GM12878 (cell line): Measurements from ENCODE around the gene WTAP. TPM values are rescaled to one million over a fixed set of nuclear protein-coding genes. Genes with fewer than 3 reads are reported as not detected.
A peak's percentile ranks its signal among the peaks of the same experiment; 100 is the strongest.

Source experiments
- ATAC-seq: fragments of 200-7000 bp; cut with Tn5 transposase; 3 replicates; pipeline ENCODE4 v1.9.1; 2020; ENCODE audit warnings: mild to moderate bottlenecking, moderate library complexity
- BruUV-seq: library from RNA; stranded (reverse); fragments of 400-500 nt; replicated peaks from 2 replicates; lab custom pipeline; 2021; lab: Mats Ljungman, UMichigan
- CTCF ChIA-PET: fragments of 300-600 bp; sonication (Branson Sonifier 250); formaldehyde crosslinking; extraction: SDS; loops from one replicate; lab custom pipeline; 2021; ENCODE audit warnings: inconsistent platforms; lab: Yijun Ruan, JAX
- POLR2A ChIA-PET: fragments of 350-600 bp; formaldehyde crosslinking; extraction: SDS; loops from one replicate; lab custom pipeline; 2021; ENCODE audit warnings: inconsistent platforms; lab: Charles Lee
- RAD21 ChIA-PET: fragments of 300-600 bp; sonication (Branson Sonifier 250); formaldehyde crosslinking; loops from one replicate; lab custom pipeline; 2023; ENCODE audit warnings: antibody characterized with exemption; ENCODE audit not compliant: unreplicated experiment; lab: Charles Lee
- SMC1A ChIA-PET: fragments of 300-600 bp; sonication (Branson Sonifier 250); formaldehyde crosslinking; loops from one replicate; lab custom pipeline; 2023; ENCODE audit not compliant: unreplicated experiment, uncharacterized antibody; lab: Charles Lee
- DNase-seq: peaks from one replicate; pipeline ENCODE4 v3.0.0-alpha.2; 2011; ENCODE audit warnings: low read depth, low spot score
- FAIRE-seq: peaks from 3 replicates; lab custom pipeline; 2011; peaks lifted over from hg19 to GRCh38; lab: Jason Lieb, UNC
- H2AFZ ChIP-seq: 2 replicates; pipeline ENCODE4 v1.6.0; 2011; ENCODE audit warnings: low read depth, low read length, control low read depth; ENCODE audit not compliant: control insufficient read depth
- H3K27ac ChIP-seq: 2 replicates; pipeline ENCODE4 v1.5.1; 2011; ENCODE audit warnings: control low read depth; ENCODE audit not compliant: control insufficient read depth, insufficient read depth
- H3K27me3 ChIP-seq, 2 experiments: replicated peaks in 1 of 2; 2 replicates each; pipeline versions ENCODE4 v1.6.0 to v1.6.1; 2011; ENCODE audit warnings: low read length in 1 of 2; ENCODE audit not compliant: control insufficient read depth in 2 of 2, insufficient read depth in 2 of 2
- H3K36me3 ChIP-seq, 2 experiments: 2 replicates each; pipeline ENCODE4 v1.5.1; 2011; ENCODE audit warnings: low read length in 1 of 2; ENCODE audit not compliant: control insufficient read depth in 2 of 2, insufficient read depth in 2 of 2
- H3K4me1 ChIP-seq: 2 replicates; pipeline ENCODE4 v1.6.1; 2011; ENCODE audit warnings: mild to moderate bottlenecking, low read length, moderate library complexity, mixed read lengths; ENCODE audit not compliant: control insufficient read depth, insufficient read depth
- H3K4me2 ChIP-seq: 2 replicates; pipeline ENCODE4 v1.6.0; 2011; ENCODE audit warnings: control low read depth; ENCODE audit not compliant: control insufficient read depth, insufficient read depth
- H3K4me3 ChIP-seq: fragments of 200-600 bp; sonication (generic); 2 replicates; pipeline ENCODE4 v1.5.1; 2016
- H3K79me2 ChIP-seq: 2 replicates; pipeline ENCODE4 v1.6.0; 2011; ENCODE audit warnings: low read length; ENCODE audit not compliant: control insufficient read depth, insufficient read depth
- H3K9ac ChIP-seq: 2 replicates; pipeline ENCODE4 v1.8.0; 2011; ENCODE audit warnings: low read length, control low read depth, mixed read lengths; ENCODE audit not compliant: control insufficient read depth, insufficient read depth
- H3K9me3 ChIP-seq: replicated peaks from 3 replicates; pipeline ENCODE4 v1.5.1; 2011; ENCODE audit warnings: mild to moderate bottlenecking, low read length; ENCODE audit not compliant: control insufficient read depth, insufficient read depth
- H4K20me1 ChIP-seq: 2 replicates; pipeline ENCODE4 v1.6.0; 2011; ENCODE audit not compliant: control insufficient read depth, insufficient read depth
- CBX3 ChIP-seq: fragments of 200-600 bp; sonication (generic); IDR thresholded peaks from 2 replicates; pipeline ENCODE4 v1.6.1; 2016; ENCODE audit warnings: low read depth, borderline replicate concordance
- CBX5 ChIP-seq: sonication (generic); IDR thresholded peaks from 2 replicates; pipeline ENCODE4 v1.6.1; 2016; ENCODE audit warnings: low read depth, moderate library complexity, mild to moderate bottlenecking, inconsistent platforms
- CTCF ChIP-seq, 3 experiments: IDR thresholded peaks in 2 of 3; conservative IDR thresholded peaks in 1 of 3; 2 replicates each; pipeline ENCODE4 v1.5.1; 2011; ENCODE audit warnings: low read depth in 3 of 3, low read length in 3 of 3, mild to moderate bottlenecking in 3 of 3, control low read depth in 2 of 3, moderate library complexity in 2 of 3, inconsistent platforms in 1 of 3, mixed read lengths in 1 of 3; ENCODE audit not compliant: control insufficient read depth in 2 of 3, insufficient read depth in 1 of 3; ENCODE audit errors: extremely low read depth in 1 of 3
- E2F4 ChIP-seq: IDR thresholded peaks from 2 replicates; pipeline ENCODE4 v1.6.1; 2012; ENCODE audit warnings: low read depth, low read length, improper control_type of control experiment
- FOS ChIP-seq: IDR thresholded peaks from 3 replicates; pipeline ENCODE4 v1.6.1; 2011; ENCODE audit warnings: borderline replicate concordance; ENCODE audit not compliant: insufficient read length; ENCODE audit errors: extremely low read depth
- IRF4 ChIP-seq: IDR thresholded peaks from 2 replicates; pipeline ENCODE4 v1.6.1; 2011; ENCODE audit warnings: low read depth, low read length
- IRF5 ChIP-seq: fragments of 450-650 bp; IDR thresholded peaks from 2 replicates; pipeline ENCODE4 v1.6.1; 2017; ENCODE audit warnings: borderline replicate concordance
- LARP7 ChIP-seq: fragments of 450-650 bp; IDR thresholded peaks from 2 replicates; pipeline ENCODE4 v1.6.1; 2017; ENCODE audit warnings: mild to moderate bottlenecking
- MEF2A ChIP-seq: IDR thresholded peaks from 2 replicates; pipeline ENCODE4 v1.6.1; 2011; ENCODE audit warnings: low read depth, mild to moderate bottlenecking, low read length, moderate library complexity; ENCODE audit not compliant: insufficient read depth
- NR2C1 ChIP-seq: fragments of 450-650 bp; IDR thresholded peaks from 2 replicates; pipeline ENCODE4 v1.6.1; 2017; ENCODE audit warnings: antibody characterized with exemption, mild to moderate bottlenecking, moderate library complexity
- PAX8 ChIP-seq: fragments of 450-650 bp; IDR thresholded peaks from 2 replicates; pipeline ENCODE4 v1.6.1; 2017; ENCODE audit warnings: mild to moderate bottlenecking, moderate library complexity
- POU2F2 ChIP-seq: IDR thresholded peaks from 3 replicates; pipeline ENCODE4 v1.6.1; 2011; ENCODE audit warnings: low read depth, mild to moderate bottlenecking, low read length, borderline replicate concordance
- SP1 ChIP-seq: IDR thresholded peaks from one replicate; pipeline ENCODE4 v1.6.1; 2011; ENCODE audit warnings: low read depth, low read length
- SREBF1 ChIP-seq: IDR thresholded peaks from 2 replicates; pipeline ENCODE4 v1.6.1; 2012; ENCODE audit warnings: mild to moderate bottlenecking, low read length
- WRNIP1 ChIP-seq: IDR thresholded peaks from 2 replicates; pipeline ENCODE4 v1.6.1; 2011; ENCODE audit warnings: low read depth, low read length, improper control_type of control experiment, borderline replicate concordance
- ZNF274 ChIP-seq: IDR thresholded peaks from one replicate; pipeline ENCODE4 v1.8.0; 2011; ENCODE audit not compliant: insufficient read length, insufficient read depth
- WGBS: methylation state at CpG from one replicate; pipeline ENCODE4 v1.1.6; 2016; ENCODE audit warnings: low lambda C conversion rate; ENCODE audit not compliant: insufficient replicate concordance, insufficient coverage; ENCODE audit errors: missing lambda C conversion rate; 5-methylcytosine and 5-hydroxymethylcytosine counted together
- in situ Hi-C: fragments of 300-500 bp; cut with MboI; formaldehyde crosslinking; loops from 9 replicates; pipeline ENCODE4 v1.14.3; 2018; ENCODE audit warnings: mixed read lengths
- intact Hi-C: fragments of 100-400 bp; cut with micrococcal nuclease; formaldehyde crosslinking; loops from one replicate; pipeline ENCODE4 v1.14.2; 2022; ENCODE audit not compliant: unreplicated experiment
- polyA plus RNA-seq, 11 experiments: library from polyadenylated mRNA; depleted of rRNA in 4 of 11; unstranded in 6 of 11; stranded (reverse) in 5 of 11; fragments of >200 nt; fragmentation: Nextera tagmentation in 4 of 11; fragmentation: Illumina TruSeq in 1 of 11; extraction: Ambion mirVana in 4 of 11; extraction: Trizol in 1 of 11; gene quantifications; 1 replicate in 1 of 11; 2 replicates in 10 of 11; pipeline versions ENCODE4 v1.2.1 to v1.2.3, GENCODE V29; 2011 to 2016; ENCODE audit warnings: inconsistent platforms in 2 of 11, missing spikeins in 2 of 11, low read depth in 1 of 11
- total RNA-seq, 4 experiments: library from RNA; depleted of rRNA in 3 of 4; stranded (reverse); fragments of >200 nt in 3 of 4; fragmentation: Illumina TruSeq in 1 of 4; extraction: Trizol in 1 of 4; gene quantifications; 2 replicates each; pipeline versions ENCODE4 v1.2.1 to v1.2.3, GENCODE V29; 2013 to 2021

Gene WTAP
- total and polyA plus RNA-seq, 10 of the 15 experiments (the other 5 are each of a cell fraction or from before 2014, with no cell fraction given) = 38.7 to 132 (median 83.1) TPM

GRCh38 chr6:159761873-159762680 is 34.8 kb downstream of the WTAP start, which contains the start of gene ACAT2 (continued):
- TF ChIP-seq PAX8 (no peak), CBX3 (no peak), CBX5 (no peak), SP1 (peak; percentile 96), MEF2A (no peak), ZNF274 (no peak), POU2F2 (no peak; the same call in 2 of the 3 replicates), FOS (peak; percentile 87), NR2C1 (no peak), SREBF1 (no peak; the same call in 1 of the 2 replicates)

- Histone ChIP-seq H2AFZ (peak overlapping the region; percentile 94), H3K36me3 (peaks cover 4 to 20% of the 10 kb centered on the region in 2 experiments), H4K20me1 (no peaks in the 10 kb centered on the region), H3K4me1 (peaks cover 5% of the 10 kb centered on the region), H3K27me3 (no peaks in the 10 kb centered on the region), H3K79me2 (peaks cover 26% of the 10 kb centered on the region), H3K4me3 (peak overlapping the region; percentile 93), H3K9ac (peak overlapping the region; percentile 81), H3K9me3 (no peaks in the 10 kb centered on the region), H3K4me2 (peak overlapping the region; percentile 88), H3K27ac (peak overlapping the region; percentile 89)
- peak; percentile 52 for ATAC-seq
- ChIA-PET SMC1A (interaction anchor here (0.8 to 3.6 kb wide), 6 partner anchors 20 to 179 kb away, joined by 3 to 18 read pairs (median 4); partner anchors contain the start of genes MRPL18 and TCP1), RAD21 (interaction anchor here (0.7 to 1.7 kb wide), 4 partner anchors 27 to 187 kb away, joined by 3 to 5 read pairs (median 4); partner anchors contain the start of genes MRPL18, SOD2, TCP1 and WTAP), POLR2A (interaction anchor here (0.7 to 4.8 kb wide), 6 partner anchors 12 to 37 kb away, joined by 3 to 50 read pairs (median 6); partner anchors contain the start of genes MRPL18, TCP1 and WTAP), CTCF (interaction anchor here (0.7 to 1.7 kb wide), 7 partner anchors 18 to 72 kb away, joined by 3 to 5 read pairs (median 4); partner anchors contain the start of genes TCP1 and WTAP)
- WGBS = 3% methylated on average over 16 of the region's 16 CpGs
- in situ Hi-C loops (no loop called here), intact Hi-C loops (loop anchor here (1.0 to 2.0 kb wide), 3 partner anchors 27 to 70 kb away; partner anchors contain the start of genes SOD2 and TCP1)
- peak; percentile 49 for FAIRE-seq
- no peak for DNase-seq
- no TSS peak for BruUV-seq
- TF ChIP-seq IRF5 = no peak
- no peak for TF ChIP-seq E2F4
- no peak for TF ChIP-seq IRF4
- TF ChIP-seq LARP7 = 0 out of 2 replicates have a peak, but pooled peaks have one; percentile 15
- TF ChIP-seq CTCF (IDR thresholded peaks at IDR 0.05 in 2 of 3, conservative IDR thresholded peaks at IDR 0.05 in 1 of 3; ENCODE audit: control insufficient read depth in 2 of 3, extremely low read depth in 1 of 3, insufficient read depth in 1 of 3, low read depth in 3 of 3, low read length in 3 of 3) = 0 out of 6 replicates have a peak, but pooled peaks of 1 of the 3 experiments have one; percentile 1
- no peak for TF ChIP-seq SP1
- TF ChIP-seq WRNIP1 = 0 out of 2 replicates have a peak, but pooled peaks have one; percentile 17
Measured at GRCh38 chr6:159762681-159763293, 35.5 kb downstream of the WTAP start.
